NCI-H1930 (cell line): Measurements from ENCODE around the gene SAFB2.
A peak's percentile ranks its signal among the peaks of the same experiment; 100 is the strongest.

Experiments used
- DNase-seq, 2 experiments: peaks; one replicate each; lab custom pipeline; 2025; lab: John Stamatoyannopoulos, UW

Gene SAFB2

GRCh38 chr19:5622465-5623396 lies at the start of gene SAFB2, which contains the start of gene SAFB:
TSS of gene SAFB2 (minus strand) at chr19:5622776. CDS start at chr19:5622715, 61 bp downstream.
TSS of gene SAFB (plus strand) at chr19:5623083. CDS start at chr19:5623206, 123 bp downstream.
- peak; percentile 96 to 99 for DNase-seq

GRCh38 chr19:5671600-5671999 lies 49.0 kb upstream of the SAFB2 start:
- no peak for DNase-seq

- DNase-seq, result no peak
Observed at GRCh38 chr19:5669212-5669611, 46.6 kb upstream of the SAFB2 start.

GRCh38 chr19:5667751-5668271 lies 45.2 kb upstream of the SAFB2 start:
- DNase-seq, result no peak

GRCh38 chr19:5666921-5667610 lies 44.5 kb upstream of the SAFB2 start:
- DNase-seq, result no peak

DNA sequence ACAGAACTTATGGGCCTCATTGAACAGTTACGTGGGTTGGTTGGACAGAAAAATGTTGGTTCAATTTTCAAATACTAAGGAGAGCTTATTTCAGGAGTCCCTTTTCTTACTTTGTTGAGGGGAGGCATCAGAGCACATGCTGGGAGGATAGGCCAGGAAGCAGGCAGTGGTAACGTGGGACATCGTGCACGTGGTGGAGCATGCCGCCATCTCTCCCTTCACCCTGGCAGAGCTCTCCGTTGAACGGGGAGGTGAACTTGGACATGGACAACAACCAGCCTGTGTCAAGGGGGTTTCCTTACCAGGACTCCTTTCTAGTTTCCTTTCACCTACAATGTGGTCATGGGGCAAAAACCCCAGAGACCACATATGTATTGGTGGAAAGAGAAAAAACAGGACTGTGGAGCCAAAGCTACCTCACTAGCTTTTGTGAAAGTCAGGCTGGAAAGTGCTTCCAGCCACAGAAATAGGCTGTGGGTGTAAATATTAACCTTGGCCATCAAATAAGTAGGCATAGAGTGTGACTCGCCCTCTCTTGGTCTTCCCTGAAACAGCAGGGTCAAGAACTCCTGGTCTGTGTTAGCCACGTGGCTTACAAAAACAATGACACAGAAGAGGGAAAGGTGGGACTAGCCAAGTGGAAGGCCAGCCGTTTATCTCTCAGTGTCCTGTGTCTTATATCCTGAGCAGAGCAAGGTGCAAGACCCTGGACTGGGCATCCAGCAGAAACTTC lies 43.4 kb upstream of the SAFB2 start:
- DNase-seq, result no peak

GRCh38 chr19:5664515-5664914 lies 41.9 kb upstream of the SAFB2 start:
- no peak for DNase-seq

- no peak for DNase-seq
Observed at GRCh38 chr19:5663904-5664303, 41.3 kb upstream of the SAFB2 start.

DNA sequence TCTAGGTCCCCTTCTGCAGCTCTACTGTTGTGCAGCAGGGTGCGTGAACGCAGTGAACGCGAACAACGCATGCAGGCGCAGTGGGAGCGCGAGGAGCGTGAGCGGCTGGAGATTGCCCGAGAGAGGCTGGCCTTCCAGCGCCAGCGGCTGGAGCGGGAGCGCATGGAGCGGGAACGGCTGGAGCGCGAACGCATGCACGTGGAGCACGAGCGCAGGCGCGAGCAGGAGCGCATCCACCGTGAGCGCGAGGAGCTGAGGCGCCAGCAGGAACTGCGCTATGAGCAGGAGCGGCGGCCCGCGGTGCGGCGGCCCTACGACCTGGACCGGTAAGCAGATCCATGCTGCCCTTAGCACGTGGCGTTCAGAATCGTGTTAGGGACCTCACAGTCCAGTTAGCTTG lies 38.9 kb upstream of the SAFB2 start:
- no peak for DNase-seq

DNA sequence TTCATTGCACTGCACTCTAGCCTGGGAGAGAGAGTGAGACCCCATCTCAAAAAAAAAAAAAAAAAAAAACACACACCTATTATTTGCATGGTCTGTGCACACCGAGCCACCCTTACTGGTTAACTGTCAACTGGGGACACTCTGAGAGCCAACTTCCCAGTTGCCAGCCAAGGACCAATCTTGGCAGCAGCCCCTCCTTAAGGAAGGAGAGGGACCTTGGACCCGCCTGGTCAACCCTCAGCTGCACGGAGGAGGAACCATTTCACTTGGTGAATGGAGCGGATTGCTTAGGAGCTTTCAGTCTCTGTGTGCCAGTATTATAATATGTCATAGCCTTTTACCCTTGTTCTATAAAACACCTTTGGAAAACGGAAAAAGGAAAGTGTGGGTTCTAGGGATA lies 32.8 kb upstream of the SAFB2 start:
- no peak for DNase-seq

GRCh38 chr19:5654931-5655330 lies 32.4 kb upstream of the SAFB2 start:
- no peak for DNase-seq

- no peak for DNase-seq
Observed at GRCh38 chr19:5652261-5652660, 29.7 kb upstream of the SAFB2 start.

DNA sequence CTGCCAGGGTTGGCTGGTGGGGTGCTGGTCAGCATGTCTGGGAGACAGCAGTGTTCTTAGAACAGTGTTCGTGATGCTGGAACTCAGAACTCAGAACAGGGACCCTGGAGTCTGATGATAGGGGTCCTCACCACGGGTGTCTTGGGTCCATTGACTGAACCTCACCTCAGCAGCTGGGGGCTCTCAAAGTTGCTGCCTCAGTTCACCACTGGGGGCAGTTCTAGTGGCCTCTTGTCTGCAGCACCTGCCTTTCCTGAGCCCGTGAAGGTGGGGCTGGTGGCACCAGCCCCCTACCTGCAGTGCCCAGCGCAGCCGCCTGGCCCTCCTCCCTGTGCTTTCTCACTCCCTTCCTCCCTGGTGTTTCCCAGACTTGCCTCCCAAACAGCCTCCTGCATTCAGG lies 28.8 kb upstream of the SAFB2 start:
- DNase-seq, result no peak

GRCh38 chr19:5648464-5648863 lies 25.9 kb upstream of the SAFB2 start:
- DNase-seq, result no peak

- no peak for DNase-seq
Observed at GRCh38 chr19:5646703-5647102, 24.1 kb upstream of the SAFB2 start.

DNA sequence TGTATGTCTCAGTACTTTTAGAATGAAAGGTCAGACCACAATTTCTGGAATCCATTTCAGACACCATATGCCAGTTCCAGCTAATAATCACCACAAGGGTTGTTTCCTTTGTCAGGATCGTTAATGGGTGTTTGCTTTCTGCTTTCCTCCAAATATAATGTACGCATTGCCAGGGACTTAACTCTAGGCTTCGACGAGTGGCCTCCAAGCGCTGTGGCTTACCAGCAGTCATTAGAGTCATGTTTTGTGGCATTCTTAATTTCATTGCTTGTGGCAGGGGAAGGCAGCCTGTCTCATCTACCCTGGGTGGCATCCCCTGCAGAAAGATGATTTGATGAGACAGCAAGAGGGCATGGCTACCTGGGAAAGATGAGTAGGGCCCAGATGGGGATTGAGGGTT lies 22.8 kb upstream of the SAFB2 start:
- no peak for DNase-seq

DNA sequence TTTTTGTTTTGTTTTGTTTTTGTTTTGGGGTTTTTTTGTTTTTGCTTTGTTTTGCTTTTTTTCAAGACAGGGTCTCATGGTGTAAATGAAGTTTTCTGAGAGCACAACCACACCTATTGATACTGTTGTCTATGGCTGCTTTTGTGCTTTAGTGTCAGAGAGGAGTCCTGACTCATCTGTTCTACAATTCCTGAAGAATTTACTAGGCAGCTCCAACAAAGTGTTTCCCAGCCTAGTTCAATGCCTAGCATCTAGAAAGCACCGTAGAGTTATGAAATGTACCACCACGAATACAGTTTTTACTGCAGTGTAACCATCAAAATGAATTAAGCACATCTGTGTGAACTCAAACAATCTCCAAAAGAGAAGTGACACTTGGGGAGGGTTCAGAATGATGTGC lies 21.5 kb upstream of the SAFB2 start:
- DNase-seq, result no peak

DNA sequence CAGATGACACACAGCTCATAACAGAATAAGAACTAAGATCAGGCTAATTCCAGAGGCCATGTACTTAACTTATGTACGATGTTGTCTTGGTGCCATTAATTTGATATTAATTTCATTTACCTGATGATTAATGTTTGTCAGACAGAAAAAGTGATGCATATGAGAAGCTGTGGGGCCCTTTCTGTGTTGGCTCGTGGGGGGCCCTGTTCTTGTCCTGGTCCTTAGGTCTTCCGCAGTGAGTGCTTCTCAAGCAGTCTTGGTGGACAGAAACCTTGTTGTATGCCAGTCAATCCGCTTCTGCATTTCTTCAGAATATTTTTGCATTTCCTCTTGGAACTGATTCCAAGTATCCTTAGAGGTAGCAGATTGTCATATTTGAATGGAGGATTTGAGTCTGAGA lies 20.5 kb upstream of the SAFB2 start:
- no peak for DNase-seq

GRCh38 chr19:5642204-5642603 lies 19.6 kb upstream of the SAFB2 start:
- DNase-seq, result no peak

DNA sequence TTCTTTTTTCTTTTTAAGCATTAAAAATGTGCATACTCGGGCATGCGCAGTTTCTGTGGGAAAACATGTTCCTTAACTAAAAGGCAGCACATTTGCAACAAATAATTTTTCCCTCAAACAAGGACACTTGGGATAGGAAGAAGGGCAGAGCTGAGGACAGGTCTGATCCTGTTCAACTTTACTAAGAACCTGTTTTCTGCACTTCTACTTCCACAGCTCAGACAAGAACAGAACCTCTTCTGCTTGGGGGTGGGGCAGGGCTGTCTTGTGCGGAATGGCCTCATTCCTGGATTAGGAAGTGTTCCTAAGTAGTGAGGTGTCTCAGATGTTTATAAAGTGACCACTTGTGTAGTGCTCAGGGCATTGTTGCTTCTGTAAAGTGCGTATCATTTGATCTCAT lies 18.6 kb upstream of the SAFB2 start:
- DNase-seq, result no peak

GRCh38 chr19:5637971-5638370 lies 15.4 kb upstream of the SAFB2 start:
- DNase-seq, result no peak

GRCh38 chr19:5635427-5635826 lies 12.9 kb upstream of the SAFB2 start:
- no peak for DNase-seq
